ENCODE measurements around the gene U2AF1.
"Not testable (repeated sequence)": the region's sequence is repeated elsewhere in the genome, so short reads cannot be mapped to it uniquely, and the experiment has no call there.

Gene U2AF1

GRCh38 chr21:43082587-43083300 is 24.6 kb downstream of the U2AF1 start:
- H3K27me3 ChIP-seq (ENCODE audit: control insufficient read depth, insufficient read depth, low read length, poor library complexity, severe bottlenecking); H3K9me3 ChIP-seq (ENCODE audit: control insufficient read depth, low read length); H3K27ac ChIP-seq (ENCODE audit: insufficient read depth, low read depth, low read length, poor library complexity, severe bottlenecking); H3K4me3 ChIP-seq (ENCODE audit: insufficient read depth, low read depth, low read length); H3K36me3 ChIP-seq (ENCODE audit: control insufficient read depth, insufficient read depth, low read length); H3K4me1 ChIP-seq (ENCODE audit: control insufficient read depth, insufficient read depth, low read length): not testable (repeated sequence)
- WGBS, 2 experiments, result no CpG with 5 or more reads among the region's 24 CpGs

- not testable (repeated sequence) for H3K27me3 ChIP-seq (ENCODE audit: control insufficient read depth, insufficient read depth, low read length, poor library complexity, severe bottlenecking); H3K4me3 ChIP-seq (ENCODE audit: insufficient read depth, low read depth, low read length); H3K9me3 ChIP-seq (ENCODE audit: control insufficient read depth, low read length); H3K4me1 ChIP-seq (ENCODE audit: control insufficient read depth, insufficient read depth, low read length); H3K27ac ChIP-seq (ENCODE audit: insufficient read depth, low read depth, low read length, poor library complexity, severe bottlenecking); H3K36me3 ChIP-seq (ENCODE audit: control insufficient read depth, insufficient read depth, low read length)
- WGBS, 2 experiments, result no CpG with 5 or more reads among the region's 28 CpGs
These were observed 30.7 kb downstream of the U2AF1 start for GRCh38 chr21:43076643-43077042.

GRCh38 chr21:43076023-43076637 is 31.2 kb downstream of the U2AF1 start:
- H3K4me1 ChIP-seq (ENCODE audit: control insufficient read depth, insufficient read depth, low read length); H3K36me3 ChIP-seq (ENCODE audit: control insufficient read depth, insufficient read depth, low read length); H3K27me3 ChIP-seq (ENCODE audit: control insufficient read depth, insufficient read depth, low read length, poor library complexity, severe bottlenecking); H3K9me3 ChIP-seq (ENCODE audit: control insufficient read depth, low read length); H3K4me3 ChIP-seq (ENCODE audit: insufficient read depth, low read depth, low read length); H3K27ac ChIP-seq (ENCODE audit: insufficient read depth, low read depth, low read length, poor library complexity, severe bottlenecking): not testable (repeated sequence)
- no CpG with 5 or more reads among the region's 77 CpGs for WGBS, 2 experiments

- H3K36me3 ChIP-seq (ENCODE audit: control insufficient read depth, insufficient read depth, low read length); H3K27me3 ChIP-seq (ENCODE audit: control insufficient read depth, insufficient read depth, low read length, poor library complexity, severe bottlenecking); H3K4me1 ChIP-seq (ENCODE audit: control insufficient read depth, insufficient read depth, low read length); H3K9me3 ChIP-seq (ENCODE audit: control insufficient read depth, low read length); H3K27ac ChIP-seq (ENCODE audit: insufficient read depth, low read depth, low read length, poor library complexity, severe bottlenecking); H3K4me3 ChIP-seq (ENCODE audit: insufficient read depth, low read depth, low read length): not testable (repeated sequence)
- no CpG with 5 or more reads among the region's 84 CpGs for WGBS, 2 experiments
These were observed 32.0 kb downstream of the U2AF1 start, which contains the start of gene CBS for GRCh38 chr21:43075170-43076022. Gene CBS (minus strand): TSS chr21:43075835. CDS start chr21:43072193, 3,642 bp downstream.

GRCh38 chr21:43074401-43075169 is 32.8 kb downstream of the U2AF1 start:
- not testable (repeated sequence) for H3K27ac ChIP-seq (ENCODE audit: insufficient read depth, low read depth, low read length, poor library complexity, severe bottlenecking); H3K36me3 ChIP-seq (ENCODE audit: control insufficient read depth, insufficient read depth, low read length); H3K4me1 ChIP-seq (ENCODE audit: control insufficient read depth, insufficient read depth, low read length); H3K4me3 ChIP-seq (ENCODE audit: insufficient read depth, low read depth, low read length); H3K9me3 ChIP-seq (ENCODE audit: control insufficient read depth, low read length); H3K27me3 ChIP-seq (ENCODE audit: control insufficient read depth, insufficient read depth, low read length, poor library complexity, severe bottlenecking)
- WGBS, 2 experiments, result no CpG with 5 or more reads among the region's 74 CpGs

- not testable (repeated sequence) for H3K9me3 ChIP-seq (ENCODE audit: control insufficient read depth, low read length); H3K4me3 ChIP-seq (ENCODE audit: insufficient read depth, low read depth, low read length); H3K27ac ChIP-seq (ENCODE audit: insufficient read depth, low read depth, low read length, poor library complexity, severe bottlenecking); H3K36me3 ChIP-seq (ENCODE audit: control insufficient read depth, insufficient read depth, low read length); H3K4me1 ChIP-seq (ENCODE audit: control insufficient read depth, insufficient read depth, low read length); H3K27me3 ChIP-seq (ENCODE audit: control insufficient read depth, insufficient read depth, low read length, poor library complexity, severe bottlenecking)
- no CpG with 5 or more reads among the region's 11 CpGs for WGBS, 2 experiments
These were observed 34.6 kb downstream of the U2AF1 start for GRCh38 chr21:43072742-43073141.

GRCh38 chr21:43069682-43070081 is 37.7 kb downstream of the U2AF1 start:
- no CpG with 5 or more reads among the region's 10 CpGs for WGBS, 2 experiments
- not testable (repeated sequence) for H3K36me3 ChIP-seq (ENCODE audit: control insufficient read depth, insufficient read depth, low read length); H3K9me3 ChIP-seq (ENCODE audit: control insufficient read depth, low read length); H3K4me3 ChIP-seq (ENCODE audit: insufficient read depth, low read depth, low read length); H3K27me3 ChIP-seq (ENCODE audit: control insufficient read depth, insufficient read depth, low read length, poor library complexity, severe bottlenecking); H3K4me1 ChIP-seq (ENCODE audit: control insufficient read depth, insufficient read depth, low read length); H3K27ac ChIP-seq (ENCODE audit: insufficient read depth, low read depth, low read length, poor library complexity, severe bottlenecking)

GRCh38 chr21:43068065-43068464 is 39.3 kb downstream of the U2AF1 start:
- H3K4me3 ChIP-seq (ENCODE audit: insufficient read depth, low read depth, low read length); H3K27me3 ChIP-seq (ENCODE audit: control insufficient read depth, insufficient read depth, low read length, poor library complexity, severe bottlenecking); H3K27ac ChIP-seq (ENCODE audit: insufficient read depth, low read depth, low read length, poor library complexity, severe bottlenecking); H3K4me1 ChIP-seq (ENCODE audit: control insufficient read depth, insufficient read depth, low read length); H3K9me3 ChIP-seq (ENCODE audit: control insufficient read depth, low read length); H3K36me3 ChIP-seq (ENCODE audit: control insufficient read depth, insufficient read depth, low read length): not testable (repeated sequence)
- 95 to 100% methylated on average over 4 of the region's 12 CpGs for WGBS, 2 experiments

- H3K27me3 ChIP-seq (ENCODE audit: control insufficient read depth, insufficient read depth, low read length, poor library complexity, severe bottlenecking); H3K4me1 ChIP-seq (ENCODE audit: control insufficient read depth, insufficient read depth, low read length); H3K36me3 ChIP-seq (ENCODE audit: control insufficient read depth, insufficient read depth, low read length); H3K9me3 ChIP-seq (ENCODE audit: control insufficient read depth, low read length); H3K27ac ChIP-seq (ENCODE audit: insufficient read depth, low read depth, low read length, poor library complexity, severe bottlenecking); H3K4me3 ChIP-seq (ENCODE audit: insufficient read depth, low read depth, low read length): not testable (repeated sequence)
- 95% methylated on average over 8 of the region's 12 CpGs; no CpG with 5 or more reads in 1 of the 2 experiments for WGBS, 2 experiments
These were observed 40.7 kb downstream of the U2AF1 start for GRCh38 chr21:43066690-43067089.

GRCh38 chr21:43065991-43066390 is 41.4 kb downstream of the U2AF1 start:
- not testable (repeated sequence) for H3K9me3 ChIP-seq (ENCODE audit: control insufficient read depth, low read length); H3K27me3 ChIP-seq (ENCODE audit: control insufficient read depth, insufficient read depth, low read length, poor library complexity, severe bottlenecking); H3K4me3 ChIP-seq (ENCODE audit: insufficient read depth, low read depth, low read length); H3K27ac ChIP-seq (ENCODE audit: insufficient read depth, low read depth, low read length, poor library complexity, severe bottlenecking); H3K36me3 ChIP-seq (ENCODE audit: control insufficient read depth, insufficient read depth, low read length); H3K4me1 ChIP-seq (ENCODE audit: control insufficient read depth, insufficient read depth, low read length)
- WGBS, 2 experiments, result 87 to 91% methylated on average over 8 of the region's 30 CpGs

All from ectodermal cell (in vitro differentiated cells).